Colonic mucosa (tissue), 4 donors: ENCODE data around the gene HNRNPUL2. TPM values are rescaled to one million over a fixed set of nuclear protein-coding genes. Genes with fewer than 3 reads are reported as not detected.
"Not testable (repeated sequence)": the region's sequence is repeated elsewhere in the genome, so short reads cannot be mapped to it uniquely, and the experiment has no call there.

Experiments used
- DNase-seq: peaks from one replicate; pipeline ENCODE4 v3.0.0-alpha.2; 2020
- H3K27ac ChIP-seq: fragments of 200-600 bp; one replicate; pipeline ENCODE4 v1.8.0; 2021
- H3K27me3 ChIP-seq: fragments of 200-600 bp; one replicate; pipeline ENCODE4 v1.8.0; 2021
- H3K36me3 ChIP-seq: fragments of 200-600 bp; one replicate; pipeline ENCODE4 v1.8.0; 2021
- H3K4me1 ChIP-seq: fragments of 200-600 bp; one replicate; pipeline ENCODE4 v1.8.0; 2021; ENCODE audit warnings: mild to moderate bottlenecking
- H3K4me3 ChIP-seq: fragments of 200-600 bp; one replicate; pipeline ENCODE4 v1.8.0; 2021
- H3K9ac ChIP-seq, 2 donors: one replicate each; pipeline ENCODE4 v1.7.0; 2013; ENCODE audit warnings: control low read depth in 2 of 2, low read depth in 2 of 2, low read length in 2 of 2
- H3K9me3 ChIP-seq: fragments of 200-600 bp; one replicate; pipeline ENCODE4 v1.8.0; 2021
- CTCF ChIP-seq: fragments of 200-600 bp; IDR thresholded peaks from one replicate; pipeline ENCODE4 v1.8.0; 2022; ENCODE audit warnings: antibody characterized with exemption, mild to moderate bottlenecking
- intact Hi-C: fragments of 100-400 bp; cut with DNase I; formaldehyde crosslinking; loops from one replicate; pipeline ENCODE4 v1.14.1; 2022
- total RNA-seq, 2 donors: library from RNA; stranded (reverse); fragmentation: NEBNext Ultra II Directional in 1 of 2; extraction: Animal tissue kit (Norgen Biotek cat#: 25700) in 1 of 2; gene quantifications; one replicate each; pipeline ENCODE4 v1.2.1, GENCODE V29; 2021
- donor health status: healthy.
- donor health status: DM: no; HTN: no; CAD: no.
- donor health status: DM: no; HTN: no; CAD: no.

Gene HNRNPUL2
- total RNA-seq, 2 donors from 2014 or later = 50.5 to 59.3 TPM

GRCh38 chr11:62678770-62679696 lies 48.2 kb downstream of the HNRNPUL2 start, which contains the start of gene UBXN1:
Gene UBXN1 (minus strand): TSS chr11:62679073. CDS start chr11:62678923, 150 bp downstream.
- Histone ChIP-seq H3K4me1 (peaks cover 11% of the 10 kb centered on the region), H3K9me3 (no peaks in the 10 kb centered on the region), H3K27me3 (no peaks in the 10 kb centered on the region), H3K36me3 (no peaks in the 10 kb centered on the region), H3K4me3 (peak within 1 kb of the TSS; percentile 100), H3K27ac (peak within 1 kb of the TSS; percentile 87), H3K9ac (peak within 1 kb of the TSS; percentile 95 to 97)
- DNase-seq = peak; percentile 95
- no peak for TF ChIP-seq CTCF
- intact Hi-C loops = no loop called here

- no peaks in the 10 kb centered on the region for H3K27me3 ChIP-seq
- TF ChIP-seq CTCF = no peak
- no peaks in the 10 kb centered on the region for H3K9me3 ChIP-seq
- intact Hi-C loops = no loop called here
- no peaks in the 10 kb centered on the region for H3K36me3 ChIP-seq
- no peak for DNase-seq
- H3K4me1 ChIP-seq = peaks cover 11% of the 10 kb centered on the region
- peak overlapping the region; percentile 87 for H3K27ac ChIP-seq
- H3K4me3 ChIP-seq = peak overlapping the region; percentile 100
- peak overlapping the region; percentile 95 to 97 for H3K9ac ChIP-seq
These were observed 48.9 kb downstream of the HNRNPUL2 start for GRCh38 chr11:62678433-62678769.

DNA sequence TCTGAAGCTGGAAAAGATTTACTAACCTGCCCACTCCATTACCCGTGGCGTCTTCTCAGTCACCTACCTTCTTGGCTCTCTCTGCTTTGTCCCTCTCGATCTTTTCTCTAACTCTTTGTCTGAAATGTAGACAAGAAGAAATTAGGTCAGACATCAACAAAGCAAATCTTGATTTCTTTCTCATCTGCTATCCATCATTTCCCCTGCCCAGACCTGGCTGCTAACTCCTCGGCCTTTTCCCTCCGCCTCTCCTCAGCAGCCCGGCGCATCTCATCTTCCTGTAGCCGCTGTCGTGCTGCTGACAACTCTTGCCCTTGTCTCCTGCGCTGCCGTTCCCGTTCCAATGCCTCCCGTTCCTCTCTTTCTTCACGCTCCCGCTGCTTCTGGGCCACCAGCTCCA lies 49.5 kb downstream of the HNRNPUL2 start:
- Histone ChIP-seq H3K36me3 (no peaks in the 10 kb centered on the region), H3K9me3 (no peaks in the 10 kb centered on the region), H3K4me1 (peaks cover 14% of the 10 kb centered on the region), H3K9ac (peak overlapping the region in 1 of 2 donors; percentile 97), H3K4me3 (peak overlapping the region; percentile 100), H3K27ac (no peak overlapping the region), H3K27me3 (no peaks in the 10 kb centered on the region)
- no peak for TF ChIP-seq CTCF
- no peak for DNase-seq
- intact Hi-C loops = no loop called here

- Histone ChIP-seq H3K4me3 (no peak overlapping the region), H3K9me3 (no peaks in the 10 kb centered on the region), H3K27ac (no peak overlapping the region), H3K4me1 (peaks cover 16% of the 10 kb centered on the region), H3K36me3 (no peaks in the 10 kb centered on the region), H3K9ac (no peak overlapping the region), H3K27me3 (no peaks in the 10 kb centered on the region)
- DNase-seq = no peak
- intact Hi-C loops = no loop called here
- no peak for TF ChIP-seq CTCF
These were observed 50.1 kb downstream of the HNRNPUL2 start for GRCh38 chr11:62677156-62677555.

- no peak overlapping the region for H3K4me3 ChIP-seq
- peaks cover 16% of the 10 kb centered on the region for H3K4me1 ChIP-seq
- no peak for TF ChIP-seq CTCF
- no peaks in the 10 kb centered on the region for H3K9me3 ChIP-seq
- no peaks in the 10 kb centered on the region for H3K27me3 ChIP-seq
- DNase-seq = no peak
- no peak overlapping the region for H3K9ac ChIP-seq
- H3K36me3 ChIP-seq = no peaks in the 10 kb centered on the region
- H3K27ac ChIP-seq = no peak overlapping the region
- intact Hi-C loops = no loop called here
These were observed 50.6 kb downstream of the HNRNPUL2 start for GRCh38 chr11:62676698-62677097.

DNA sequence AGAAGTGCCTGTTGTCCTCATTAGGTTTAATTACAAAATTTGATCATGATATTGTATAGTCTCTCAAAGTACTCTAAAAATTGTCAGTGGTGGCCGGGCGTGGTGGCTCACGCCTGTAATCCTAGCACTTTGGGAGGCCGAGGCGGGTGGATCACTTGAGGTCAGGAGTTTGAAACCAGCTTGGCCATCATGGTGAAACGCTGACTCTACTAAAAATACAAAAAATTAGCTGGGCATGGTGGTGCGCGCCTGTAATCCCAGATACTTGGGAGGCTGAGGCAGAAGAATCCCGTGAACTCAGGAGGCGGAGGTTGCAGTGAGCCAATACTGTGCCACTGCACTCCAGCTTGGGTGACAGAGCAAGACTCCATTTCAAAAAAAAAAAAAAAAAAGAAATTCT lies 51.8 kb downstream of the HNRNPUL2 start:
- peaks cover 16% of the 10 kb centered on the region for H3K4me1 ChIP-seq
- H3K36me3 ChIP-seq, H3K27ac ChIP-seq, H3K9me3 ChIP-seq, H3K4me3 ChIP-seq, H3K9ac ChIP-seq, DNase-seq, intact Hi-C loops, H3K27me3 ChIP-seq: not testable (repeated sequence)
